Measurements from ENCODE around the gene KIRREL3.

The KIRREL3 gene

DNA sequence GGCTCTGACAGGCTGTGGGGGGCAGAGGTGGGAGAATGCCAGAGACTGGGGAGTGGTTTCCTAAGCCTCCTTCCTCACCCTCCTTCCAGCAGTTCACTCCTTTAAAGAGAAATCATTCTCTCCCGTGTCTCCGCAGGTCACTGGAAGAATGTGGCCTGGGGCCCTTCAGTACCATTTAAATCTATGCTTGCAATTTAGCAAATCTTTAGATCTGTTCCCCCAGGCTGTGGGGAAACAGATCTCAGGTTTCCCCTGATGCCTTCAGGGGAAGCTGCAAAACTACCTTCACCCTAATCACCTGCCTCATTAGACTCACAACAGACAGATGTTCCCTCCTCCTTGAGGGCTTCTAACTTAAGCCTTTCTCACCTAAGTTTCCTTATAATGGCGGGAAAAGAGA lies 55.3 kb downstream of the KIRREL3 start:
- DNase-seq (ENCODE audit: low spot score) = no peak
- Histone ChIP-seq H3K23ac (ENCODE audit: low read depth, low read length, poor library complexity) (no peak overlapping the region), H2BK15ac (ENCODE audit: low read length) (no peak overlapping the region), H3K14ac (ENCODE audit: low read length) (no peak overlapping the region), H3K4ac (ENCODE audit: low read length) (no peak overlapping the region), H4K91ac (ENCODE audit: low read depth, low read length, poor library complexity) (no peak overlapping the region), H3K4me2 (ENCODE audit: insufficient read depth, low read length, poor library complexity, severe bottlenecking) (no peak overlapping the region), H3K27ac (replicated peaks; ENCODE audit: low read length) (no peak overlapping the region), H3K4me1 (ENCODE audit: control insufficient read depth in 2 of 2, insufficient read depth in 1 of 2, low read depth in 1 of 2, low read length in 2 of 2) (peaks cover 0 to 4% of the 10 kb centered on the region in 2 donors), H2AFZ (ENCODE audit: low read length) (no peak overlapping the region), H3K9me3 (replicated peaks in 1 of 2; ENCODE audit: control insufficient read depth in 2 of 2, insufficient read depth in 1 of 2, low read depth in 1 of 2, low read length in 2 of 2) (no peaks in the 10 kb centered on the region), H2BK5ac (ENCODE audit: low read length) (no peak overlapping the region), H3K4me3 (ENCODE audit: low read length in 2 of 2) (no peak overlapping the region), H3K79me1 (ENCODE audit: low read depth, low read length) (no peaks in the 10 kb centered on the region), H2BK12ac (ENCODE audit: low read length) (no peak overlapping the region), H2BK120ac (ENCODE audit: low read depth, low read length) (no peak overlapping the region), H3K9ac (ENCODE audit: low read depth, low read length, poor library complexity) (no peak overlapping the region), H3K27me3 (ENCODE audit: control insufficient read depth in 3 of 3, insufficient read depth in 3 of 3, low read depth in 1 of 3, low read length in 3 of 3) (no peaks in the 10 kb centered on the region), H3K36me3 (replicated peaks in 1 of 2; ENCODE audit: control insufficient read depth in 2 of 2, insufficient read depth in 2 of 2, low read length in 2 of 2) (no peaks in the 10 kb centered on the region), H4K8ac (ENCODE audit: low read depth, low read length) (no peak overlapping the region), H2AK5ac (ENCODE audit: low read depth, low read length) (no peak overlapping the region), H3K18ac (ENCODE audit: low read length) (no peak overlapping the region)
- WGBS, 2 donors (ENCODE audit: extremely low coverage in 2 of 2, insufficient read length in 2 of 2, insufficient replicate concordance in 1 of 2) = no CpG with 5 or more reads among the region's 3 CpGs

GRCh38 chr11:126943316-126943715 lies 57.3 kb downstream of the KIRREL3 start:
- Histone ChIP-seq H3K9me3 (replicated peaks in 1 of 2; ENCODE audit: control insufficient read depth in 2 of 2, insufficient read depth in 1 of 2, low read depth in 1 of 2, low read length in 2 of 2) (no peaks in the 10 kb centered on the region), H3K36me3 (replicated peaks in 1 of 2; ENCODE audit: control insufficient read depth in 2 of 2, insufficient read depth in 2 of 2, low read length in 2 of 2) (no peaks in the 10 kb centered on the region), H3K4me1 (ENCODE audit: control insufficient read depth in 2 of 2, insufficient read depth in 1 of 2, low read depth in 1 of 2, low read length in 2 of 2) (no peaks in the 10 kb centered on the region), H2BK5ac (ENCODE audit: low read length) (no peak overlapping the region), H2BK120ac (ENCODE audit: low read depth, low read length) (no peak overlapping the region), H3K23ac (ENCODE audit: low read depth, low read length, poor library complexity) (no peak overlapping the region), H3K18ac (ENCODE audit: low read length) (no peak overlapping the region), H3K9ac (ENCODE audit: low read depth, low read length, poor library complexity) (no peak overlapping the region), H3K4me3 (ENCODE audit: low read length in 2 of 2) (no peak overlapping the region), H2BK12ac (ENCODE audit: low read length) (no peak overlapping the region), H2AFZ (ENCODE audit: low read length) (no peak overlapping the region), H3K27me3 (ENCODE audit: control insufficient read depth in 3 of 3, insufficient read depth in 3 of 3, low read depth in 1 of 3, low read length in 3 of 3) (no peaks in the 10 kb centered on the region), H2AK5ac (ENCODE audit: low read depth, low read length) (no peak overlapping the region), H3K4ac (ENCODE audit: low read length) (no peak overlapping the region), H3K79me1 (ENCODE audit: low read depth, low read length) (no peaks in the 10 kb centered on the region), H4K8ac (ENCODE audit: low read depth, low read length) (no peak overlapping the region), H3K27ac (replicated peaks; ENCODE audit: low read length) (no peak overlapping the region), H2BK15ac (ENCODE audit: low read length) (no peak overlapping the region), H3K4me2 (ENCODE audit: insufficient read depth, low read length, poor library complexity, severe bottlenecking) (no peak overlapping the region), H3K14ac (ENCODE audit: low read length) (no peak overlapping the region), H4K91ac (ENCODE audit: low read depth, low read length, poor library complexity) (no peak overlapping the region)
- no CpG with 5 or more reads among the region's 7 CpGs for WGBS, 2 donors (ENCODE audit: extremely low coverage in 2 of 2, insufficient read length in 2 of 2, insufficient replicate concordance in 1 of 2)
- no peak for DNase-seq (ENCODE audit: low spot score)

- H3K9me3 ChIP-seq (replicated peaks in 1 of 2; ENCODE audit: control insufficient read depth in 2 of 2, insufficient read depth in 1 of 2, low read depth in 1 of 2, low read length in 2 of 2) = no peaks in the 10 kb centered on the region
- no peaks in the 10 kb centered on the region for H3K27me3 ChIP-seq (ENCODE audit: control insufficient read depth in 3 of 3, insufficient read depth in 3 of 3, low read depth in 1 of 3, low read length in 3 of 3)
- DNase-seq (ENCODE audit: low spot score) = no peak
- no peak overlapping the region for H3K4ac ChIP-seq (ENCODE audit: low read length)
- no peak overlapping the region for H2BK120ac ChIP-seq (ENCODE audit: low read depth, low read length)
- H4K91ac ChIP-seq (ENCODE audit: low read depth, low read length, poor library complexity) = no peak overlapping the region
- peak overlapping the region; percentile 50 for H3K14ac ChIP-seq (ENCODE audit: low read length)
- H2BK12ac ChIP-seq (ENCODE audit: low read length) = no peak overlapping the region
- H3K4me2 ChIP-seq (ENCODE audit: insufficient read depth, low read length, poor library complexity, severe bottlenecking) = no peak overlapping the region
- no peak overlapping the region for H2BK15ac ChIP-seq (ENCODE audit: low read length)
- H2AK5ac ChIP-seq (ENCODE audit: low read depth, low read length) = no peak overlapping the region
- H3K79me1 ChIP-seq (ENCODE audit: low read depth, low read length) = no peaks in the 10 kb centered on the region
- H3K23ac ChIP-seq (ENCODE audit: low read depth, low read length, poor library complexity) = no peak overlapping the region
- H2AFZ ChIP-seq (ENCODE audit: low read length) = no peak overlapping the region
- H2BK5ac ChIP-seq (ENCODE audit: low read length) = no peak overlapping the region
- no peak overlapping the region for H3K18ac ChIP-seq (ENCODE audit: low read length)
- no peaks in the 10 kb centered on the region for H3K4me1 ChIP-seq (ENCODE audit: control insufficient read depth in 2 of 2, insufficient read depth in 1 of 2, low read depth in 1 of 2, low read length in 2 of 2)
- no peak overlapping the region for H4K8ac ChIP-seq (ENCODE audit: low read depth, low read length)
- no peaks in the 10 kb centered on the region for H3K36me3 ChIP-seq (replicated peaks in 1 of 2; ENCODE audit: control insufficient read depth in 2 of 2, insufficient read depth in 2 of 2, low read length in 2 of 2)
- H3K27ac ChIP-seq (replicated peaks; ENCODE audit: low read length) = no peak overlapping the region
- WGBS, 2 donors (ENCODE audit: extremely low coverage in 2 of 2, insufficient read length in 2 of 2, insufficient replicate concordance in 1 of 2) = no CpG with 5 or more reads among the region's 4 CpGs
- no peak overlapping the region for H3K9ac ChIP-seq (ENCODE audit: low read depth, low read length, poor library complexity)
- no peak overlapping the region for H3K4me3 ChIP-seq (ENCODE audit: low read length in 2 of 2)
Observed at GRCh38 chr11:126942146-126942545, 58.4 kb downstream of the KIRREL3 start.

GRCh38 chr11:126939552-126939951 lies 61.0 kb downstream of the KIRREL3 start:
- Histone ChIP-seq H3K4me3 (ENCODE audit: low read length in 2 of 2) (no peak overlapping the region), H2AK5ac (ENCODE audit: low read depth, low read length) (no peak overlapping the region), H3K27me3 (ENCODE audit: control insufficient read depth in 3 of 3, insufficient read depth in 3 of 3, low read depth in 1 of 3, low read length in 3 of 3) (no peaks in the 10 kb centered on the region), H2BK12ac (ENCODE audit: low read length) (no peak overlapping the region), H4K91ac (ENCODE audit: low read depth, low read length, poor library complexity) (no peak overlapping the region), H3K4ac (ENCODE audit: low read length) (no peak overlapping the region), H2BK5ac (ENCODE audit: low read length) (no peak overlapping the region), H3K79me1 (ENCODE audit: low read depth, low read length) (no peaks in the 10 kb centered on the region), H3K14ac (ENCODE audit: low read length) (no peak overlapping the region), H3K18ac (ENCODE audit: low read length) (no peak overlapping the region), H3K23ac (ENCODE audit: low read depth, low read length, poor library complexity) (no peak overlapping the region), H3K4me2 (ENCODE audit: insufficient read depth, low read length, poor library complexity, severe bottlenecking) (no peak overlapping the region), H3K36me3 (replicated peaks in 1 of 2; ENCODE audit: control insufficient read depth in 2 of 2, insufficient read depth in 2 of 2, low read length in 2 of 2) (no peaks in the 10 kb centered on the region), H3K9me3 (replicated peaks in 1 of 2; ENCODE audit: control insufficient read depth in 2 of 2, insufficient read depth in 1 of 2, low read depth in 1 of 2, low read length in 2 of 2) (no peaks in the 10 kb centered on the region), H2BK15ac (ENCODE audit: low read length) (no peak overlapping the region), H3K27ac (replicated peaks; ENCODE audit: low read length) (no peak overlapping the region), H3K9ac (ENCODE audit: low read depth, low read length, poor library complexity) (no peak overlapping the region), H2BK120ac (ENCODE audit: low read depth, low read length) (no peak overlapping the region), H4K8ac (ENCODE audit: low read depth, low read length) (no peak overlapping the region), H3K4me1 (ENCODE audit: control insufficient read depth in 2 of 2, insufficient read depth in 1 of 2, low read depth in 1 of 2, low read length in 2 of 2) (no peaks in the 10 kb centered on the region), H2AFZ (ENCODE audit: low read length) (no peak overlapping the region)
- no CpG with 5 or more reads among the region's 2 CpGs for WGBS, 2 donors (ENCODE audit: extremely low coverage in 2 of 2, insufficient read length in 2 of 2, insufficient replicate concordance in 1 of 2)
- no peak for DNase-seq (ENCODE audit: low spot score)

Measured in neuronal stem cell (in vitro differentiated cells).